IMR-90 (cell line): Measurements from ENCODE around the gene SRRM3.

Experiments used
- CEBPB ChIP-seq: IDR thresholded peaks from 2 replicates; pipeline ENCODE4 v1.6.1; 2012; ENCODE audit warnings: low read depth, low read length, improper control_type of control experiment
- MAFK ChIP-seq: IDR thresholded peaks from 2 replicates; pipeline ENCODE4 v1.6.1; 2012; ENCODE audit warnings: low read depth, low read length, improper control_type of control experiment
- MXI1 ChIP-seq: IDR thresholded peaks from 2 replicates; pipeline ENCODE4 v1.6.1; 2012; ENCODE audit warnings: low read depth, mild to moderate bottlenecking, low read length, moderate library complexity, borderline replicate concordance
- TF ChIP-seq, protein P1 (sequence below): conservative IDR thresholded peaks from 2 replicates; pipeline ENCODE4 v1.5.1; 2012; ENCODE audit warnings: mild to moderate bottlenecking, low read depth, low read length, improper control_type of control experiment

DNA sequence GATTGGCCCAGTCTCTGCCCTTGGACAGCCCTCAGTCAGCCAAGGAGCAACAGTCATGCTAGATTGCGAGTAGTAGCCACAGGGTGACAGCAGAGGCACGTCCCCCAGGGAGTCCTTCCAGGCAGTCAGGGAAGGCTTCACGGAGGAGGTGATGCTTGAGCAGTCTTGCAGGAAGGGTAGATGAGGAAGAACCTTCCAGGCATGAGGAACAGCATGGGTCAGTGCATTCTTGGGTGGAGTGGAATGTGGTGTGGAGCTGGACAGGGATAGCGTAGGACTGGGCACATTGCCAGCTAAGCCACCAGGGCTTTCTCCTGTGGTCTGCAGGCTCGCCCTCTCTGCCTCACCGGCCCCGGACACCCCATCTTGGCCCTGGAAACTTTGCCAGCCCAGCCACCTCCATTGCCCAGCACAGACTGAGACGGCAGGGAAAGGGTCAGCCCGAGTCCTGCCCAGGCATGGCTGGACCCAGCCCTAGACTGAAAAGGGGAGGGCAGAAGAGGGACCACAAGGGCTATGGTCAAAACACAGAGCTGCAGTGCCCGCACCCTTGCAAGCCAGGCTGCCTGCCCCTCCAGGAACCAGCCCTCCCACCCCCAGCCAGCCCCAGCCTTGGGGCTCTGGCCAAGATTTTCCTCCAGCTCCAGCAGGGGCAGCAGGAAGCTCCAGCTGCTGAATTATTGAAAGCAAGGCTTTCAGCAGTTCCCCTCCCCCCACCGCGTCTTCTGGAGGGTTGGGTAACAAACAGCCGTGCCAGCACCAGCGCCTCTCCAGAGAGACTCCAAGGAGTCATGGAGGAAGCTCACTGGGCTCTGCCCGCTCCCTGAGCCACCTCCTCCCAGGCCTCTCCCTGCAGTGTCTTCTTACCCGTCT is 18.7 kb downstream of the SRRM3 start:
- no peak for TF ChIP-seq CEBPB
- TF ChIP-seq, protein P1, sequence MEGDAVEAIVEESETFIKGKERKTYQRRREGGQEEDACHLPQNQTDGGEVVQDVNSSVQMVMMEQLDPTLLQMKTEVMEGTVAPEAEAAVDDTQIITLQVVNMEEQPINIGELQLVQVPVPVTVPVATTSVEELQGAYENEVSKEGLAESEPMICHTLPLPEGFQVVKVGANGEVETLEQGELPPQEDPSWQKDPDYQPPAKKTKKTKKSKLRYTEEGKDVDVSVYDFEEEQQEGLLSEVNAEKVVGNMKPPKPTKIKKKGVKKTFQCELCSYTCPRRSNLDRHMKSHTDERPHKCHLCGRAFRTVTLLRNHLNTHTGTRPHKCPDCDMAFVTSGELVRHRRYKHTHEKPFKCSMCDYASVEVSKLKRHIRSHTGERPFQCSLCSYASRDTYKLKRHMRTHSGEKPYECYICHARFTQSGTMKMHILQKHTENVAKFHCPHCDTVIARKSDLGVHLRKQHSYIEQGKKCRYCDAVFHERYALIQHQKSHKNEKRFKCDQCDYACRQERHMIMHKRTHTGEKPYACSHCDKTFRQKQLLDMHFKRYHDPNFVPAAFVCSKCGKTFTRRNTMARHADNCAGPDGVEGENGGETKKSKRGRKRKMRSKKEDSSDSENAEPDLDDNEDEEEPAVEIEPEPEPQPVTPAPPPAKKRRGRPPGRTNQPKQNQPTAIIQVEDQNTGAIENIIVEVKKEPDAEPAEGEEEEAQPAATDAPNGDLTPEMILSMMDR, result 0 out of 2 replicates have a peak, but pooled peaks have one; percentile 16
- no peak for TF ChIP-seq MAFK
- no peak for TF ChIP-seq MXI1
